ENCODE measurements around the gene PPM1L. TPM values are rescaled to one million over a fixed set of nuclear protein-coding genes. Genes with fewer than 3 reads are reported as not detected.

PPM1L gene
- total and polyA plus RNA-seq, 7 donors, result 6.2 to 76.1 (median 66.0) TPM

- no peak overlapping the region for H3K27ac ChIP-seq
- no peak overlapping the region for H3K4me3 ChIP-seq
- no peaks in the 10 kb centered on the region for H3K4me1 ChIP-seq
- TF ChIP-seq, protein P1, sequence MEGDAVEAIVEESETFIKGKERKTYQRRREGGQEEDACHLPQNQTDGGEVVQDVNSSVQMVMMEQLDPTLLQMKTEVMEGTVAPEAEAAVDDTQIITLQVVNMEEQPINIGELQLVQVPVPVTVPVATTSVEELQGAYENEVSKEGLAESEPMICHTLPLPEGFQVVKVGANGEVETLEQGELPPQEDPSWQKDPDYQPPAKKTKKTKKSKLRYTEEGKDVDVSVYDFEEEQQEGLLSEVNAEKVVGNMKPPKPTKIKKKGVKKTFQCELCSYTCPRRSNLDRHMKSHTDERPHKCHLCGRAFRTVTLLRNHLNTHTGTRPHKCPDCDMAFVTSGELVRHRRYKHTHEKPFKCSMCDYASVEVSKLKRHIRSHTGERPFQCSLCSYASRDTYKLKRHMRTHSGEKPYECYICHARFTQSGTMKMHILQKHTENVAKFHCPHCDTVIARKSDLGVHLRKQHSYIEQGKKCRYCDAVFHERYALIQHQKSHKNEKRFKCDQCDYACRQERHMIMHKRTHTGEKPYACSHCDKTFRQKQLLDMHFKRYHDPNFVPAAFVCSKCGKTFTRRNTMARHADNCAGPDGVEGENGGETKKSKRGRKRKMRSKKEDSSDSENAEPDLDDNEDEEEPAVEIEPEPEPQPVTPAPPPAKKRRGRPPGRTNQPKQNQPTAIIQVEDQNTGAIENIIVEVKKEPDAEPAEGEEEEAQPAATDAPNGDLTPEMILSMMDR (IDR thresholded peaks at IDR 0.05), result no peak
- no peaks in the 10 kb centered on the region for H3K9me3 ChIP-seq
- no peaks in the 10 kb centered on the region for H3K36me3 ChIP-seq (ENCODE audit: insufficient read depth in 1 of 2, low read depth in 1 of 2)
- ATAC-seq (no peak), DNase-seq (no peak)
- H3K27me3 ChIP-seq (ENCODE audit: insufficient read depth in 3 of 3, low read length in 2 of 3), result no peaks in the 10 kb centered on the region
- WGBS, 3 donors, result 94 to 100% (median 100%) methylated on average over 1 of the region's 1 CpG
- intact Hi-C loops (cut with DNase I), result no loop called here
These were observed 327.1 kb downstream of the PPM1L start for GRCh38 chr3:161083131-161083530.

DNA sequence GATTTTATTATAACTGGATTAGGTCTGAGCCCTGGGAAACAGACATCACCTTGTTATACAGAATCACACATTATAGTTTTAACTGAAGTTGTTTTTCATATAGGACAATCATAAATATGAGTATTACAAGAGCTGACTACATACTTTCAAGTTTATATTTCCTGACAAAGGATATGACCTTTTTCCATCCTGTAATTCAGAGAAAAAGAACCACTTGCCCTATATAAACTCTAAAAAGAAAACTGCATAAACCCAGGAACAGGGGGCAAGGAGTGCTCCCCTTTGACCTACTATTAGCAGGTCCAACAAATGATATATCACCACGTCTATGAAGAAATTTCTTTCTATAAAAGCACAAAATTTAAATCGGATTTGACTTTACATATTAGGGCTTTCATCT, 328.2 kb downstream of the PPM1L start:
- intact Hi-C loops (cut with DNase I), result no loop called here
- no peak for ATAC-seq

DNA sequence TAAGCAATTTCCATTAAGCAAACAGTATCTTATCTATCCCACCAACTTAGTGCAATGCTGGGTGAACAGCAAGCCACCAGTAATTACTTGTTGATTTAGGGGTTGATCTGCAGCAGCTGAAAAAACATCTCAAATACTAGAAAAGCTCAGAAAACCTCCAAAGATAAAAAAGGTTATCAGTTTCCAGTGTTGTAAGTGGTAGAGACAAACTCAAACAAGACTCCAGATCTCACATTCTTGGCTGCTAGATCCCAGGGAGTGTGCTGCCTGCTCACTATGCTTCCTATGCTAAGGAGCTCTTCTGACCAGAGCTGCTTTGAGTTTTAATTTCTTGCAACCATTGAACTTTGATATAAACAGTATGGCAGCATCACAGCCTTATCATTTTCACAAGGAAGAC, 337.9 kb downstream of the PPM1L start:
- intact Hi-C loops (cut with DNase I), result no loop called here
- Histone ChIP-seq H3K4me1 (no peaks in the 10 kb centered on the region), H3K4me3 (no peak overlapping the region), H3K27ac (no peak overlapping the region), H3K36me3 (ENCODE audit: insufficient read depth in 1 of 2, low read depth in 1 of 2) (no peaks in the 10 kb centered on the region), H3K27me3 (ENCODE audit: insufficient read depth in 3 of 3, low read length in 2 of 3) (no peaks in the 10 kb centered on the region), H3K9me3 (no peaks in the 10 kb centered on the region)
- no peak for DNase-seq
- TF ChIP-seq, protein P1 (IDR thresholded peaks at IDR 0.05), result no peak
- no peak for ATAC-seq

More for the DNA sequence above, 328.2 kb downstream of the PPM1L start:
- Histone ChIP-seq H3K4me3 (no peak overlapping the region), H3K27ac (no peak overlapping the region), H3K27me3 (ENCODE audit: insufficient read depth in 3 of 3, low read length in 2 of 3) (no peaks in the 10 kb centered on the region), H3K36me3 (ENCODE audit: insufficient read depth in 1 of 2, low read depth in 1 of 2) (no peaks in the 10 kb centered on the region), H3K9me3 (no peaks in the 10 kb centered on the region), H3K4me1 (no peaks in the 10 kb centered on the region)
- TF ChIP-seq, protein P1 (IDR thresholded peaks at IDR 0.05), result no peak
- WGBS, 3 donors, result 76 to 80% (median 79%) methylated on average over 2 of the region's 2 CpGs
- no peak for DNase-seq

DNA sequence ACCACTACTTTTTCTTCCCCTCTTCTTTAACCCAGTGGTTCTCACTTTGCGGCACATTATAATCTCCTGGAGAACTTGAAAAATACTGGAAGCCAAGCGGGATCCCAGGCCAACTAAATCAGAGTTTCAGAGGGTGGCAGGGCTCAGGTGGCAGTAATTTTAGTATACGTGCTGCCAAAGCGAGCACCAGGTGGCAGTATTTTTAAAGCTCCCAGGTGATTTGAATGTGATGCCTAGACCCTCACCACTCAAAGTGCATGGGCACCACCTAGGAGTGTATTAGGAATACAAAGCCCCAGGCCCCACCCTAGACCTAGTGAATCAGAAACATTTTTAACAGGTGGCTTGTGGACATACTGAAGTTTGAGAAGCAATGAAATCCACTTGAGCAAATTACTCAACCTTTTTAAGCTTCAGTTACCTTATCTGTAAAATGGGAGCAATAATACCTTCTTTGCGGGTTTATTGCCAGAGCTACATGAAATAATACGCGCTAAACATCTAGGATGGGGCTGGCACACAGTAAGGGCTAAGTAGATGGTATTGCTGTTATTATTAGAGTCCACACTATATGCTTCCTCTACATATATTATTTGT, 340.8 kb downstream of the PPM1L start:
- Histone ChIP-seq H3K27me3 (ENCODE audit: insufficient read depth in 3 of 3, low read length in 2 of 3) (no peaks in the 10 kb centered on the region), H3K4me3 (no peak overlapping the region), H3K9me3 (no peaks in the 10 kb centered on the region), H3K36me3 (ENCODE audit: insufficient read depth in 1 of 2, low read depth in 1 of 2) (no peaks in the 10 kb centered on the region), H3K4me1 (no peaks in the 10 kb centered on the region), H3K27ac (no peak overlapping the region)
- intact Hi-C loops (cut with DNase I), result no loop called here
- 72 to 85% (median 82%) methylated on average over 7 of the region's 7 CpGs for WGBS, 3 donors
- DNase-seq, result no peak
- TF ChIP-seq, protein P1 (IDR thresholded peaks at IDR 0.05), result no peak
- no peak for ATAC-seq

DNA sequence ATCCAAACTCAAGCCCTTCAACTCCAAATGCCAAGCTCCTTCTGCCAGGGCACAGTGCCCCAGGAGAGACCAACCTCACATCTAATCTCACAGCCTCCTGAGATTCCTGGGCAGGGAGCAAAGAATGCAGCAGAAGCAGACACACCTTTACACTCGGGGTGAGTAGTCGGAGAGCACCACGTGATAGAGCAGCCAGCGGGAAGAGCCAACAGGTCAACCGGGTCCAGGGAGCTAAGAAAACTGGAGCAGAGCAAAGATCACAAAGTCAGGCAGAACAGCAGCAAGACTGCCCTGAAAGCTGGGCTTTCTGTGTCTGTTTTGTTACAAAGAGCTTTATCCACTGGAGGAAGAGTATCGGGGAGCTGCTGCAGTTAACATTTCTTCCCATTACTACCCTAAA, 345.0 kb downstream of the PPM1L start:
- H3K4me3 ChIP-seq, result no peak overlapping the region
- WGBS, 3 donors, result 92 to 94% (median 93%) methylated on average over 6 of the region's 6 CpGs

More for the DNA sequence above, 345.0 kb downstream of the PPM1L start:
- Histone ChIP-seq H3K36me3 (ENCODE audit: insufficient read depth in 1 of 2, low read depth in 1 of 2) (no peaks in the 10 kb centered on the region), H3K4me1 (no peaks in the 10 kb centered on the region), H3K27me3 (ENCODE audit: insufficient read depth in 3 of 3, low read length in 2 of 3) (peaks cover 0 to 20% (median 0%) of the 10 kb centered on the region in 3 donors), H3K9me3 (no peaks in the 10 kb centered on the region), H3K27ac (no peak overlapping the region)
- intact Hi-C loops (cut with DNase I), result no loop called here
- ATAC-seq (no peak), DNase-seq (no peak)
- TF ChIP-seq, protein P1 (IDR thresholded peaks at IDR 0.05), result no peak

All from psoas muscle (tissue), 8 donors.